Ovary (tissue), 3 donors: ENCODE measurements around the gene TRIM26.

Experiments
- CTCF ChIP-seq, 3 donors: fragments of 450-650 bp in 2 of 3; fragments of 200-600 bp in 1 of 3; IDR thresholded peaks; one replicate each; pipeline versions ENCODE4 v1.5.1 to v1.8.0; 2016 to 2022; ENCODE audit warnings: antibody characterized with exemption in 3 of 3, mild to moderate bottlenecking in 1 of 3
- EP300 ChIP-seq: sonication (generic); formaldehyde crosslinking; IDR thresholded peaks from one replicate; pipeline ENCODE4 v1.6.1; 2017; ENCODE audit warnings: antibody characterized with exemption
- POLR2A ChIP-seq: fragments of 450-650 bp; IDR thresholded peaks from one replicate; pipeline ENCODE4 v1.6.1; 2017; ENCODE audit warnings: antibody characterized with exemption, mild to moderate bottlenecking, moderate library complexity
- donor health status: DM: no; HTN: no; CAD: no.

DNA sequence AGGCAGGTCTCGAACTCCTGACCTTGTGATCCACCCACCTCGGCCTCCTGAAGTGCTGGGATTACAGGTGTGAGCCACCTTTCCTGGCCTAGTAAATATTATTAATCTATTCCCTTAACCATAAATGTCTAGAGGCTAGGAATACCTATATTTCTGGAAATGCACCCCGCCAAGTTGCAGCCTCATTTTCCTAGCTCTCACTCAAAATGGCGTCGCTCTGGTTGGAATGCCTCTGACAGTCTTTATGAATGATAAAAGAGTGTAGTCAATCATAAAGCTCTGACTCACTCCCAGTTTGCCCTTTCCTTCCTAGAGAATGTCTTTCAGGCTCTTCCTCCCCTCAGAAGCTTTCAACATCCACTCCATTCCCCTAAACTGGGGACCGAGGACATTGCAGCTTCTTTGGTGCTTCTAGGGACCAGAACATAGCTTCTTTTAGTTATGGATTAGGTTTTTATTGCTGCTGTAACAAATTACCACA, 14.1 kb upstream of the TRIM26 start:
- TF ChIP-seq CTCF (IDR thresholded peaks at IDR 0.05), result no peak
- TF ChIP-seq POLR2A, result no peak
- TF ChIP-seq EP300, result no peak
